Endothelial cell (in vitro differentiated cells): ENCODE results near the gene SOX15. TPM values are rescaled to one million over a fixed set of nuclear protein-coding genes. Genes with fewer than 3 reads are reported as not detected.
"Not testable (repeated sequence)": the region's sequence is repeated elsewhere in the genome, so short reads cannot be mapped to it uniquely, and the experiment has no call there.

Experiments
- DNase-seq: peaks from one replicate; pipeline ENCODE4 v3.0.0; 2021; ENCODE audit warnings: low spot score
- H3K27ac Mint-ChIP-seq: one replicate; pipeline ENCODE4 v1.8.0; 2021; ENCODE audit warnings: mixed read lengths, inconsistent platforms; ENCODE audit not compliant: unreplicated experiment
- H3K27me3 Mint-ChIP-seq: one replicate; pipeline ENCODE4 v1.8.0; 2021; ENCODE audit warnings: mild to moderate bottlenecking, moderate library complexity, mixed read lengths, inconsistent platforms; ENCODE audit not compliant: unreplicated experiment
- H3K36me3 Mint-ChIP-seq: one replicate; pipeline ENCODE4 v1.8.0; 2021; ENCODE audit warnings: mild to moderate bottlenecking, low read depth, mixed read lengths, inconsistent platforms; ENCODE audit not compliant: unreplicated experiment
- H3K4me1 Mint-ChIP-seq: one replicate; pipeline ENCODE4 v1.8.0; 2021; ENCODE audit warnings: mild to moderate bottlenecking, mixed read lengths, inconsistent platforms; ENCODE audit not compliant: unreplicated experiment
- H3K4me3 Mint-ChIP-seq: one replicate; pipeline ENCODE4 v1.8.0; 2021; ENCODE audit warnings: mild to moderate bottlenecking, mixed read lengths, inconsistent platforms; ENCODE audit not compliant: unreplicated experiment
- H3K9me3 Mint-ChIP-seq: one replicate; pipeline ENCODE4 v1.8.0; 2021; ENCODE audit warnings: mixed read lengths, inconsistent platforms; ENCODE audit not compliant: unreplicated experiment
- CTCF ChIP-seq: fragments of 200-600 bp; sonication (generic); IDR thresholded peaks from one replicate; pipeline ENCODE4 v1.5.0; 2021; ENCODE audit warnings: antibody characterized with exemption; ENCODE audit not compliant: unreplicated experiment
- total RNA-seq: library from RNA; stranded (reverse); fragmentation: NEBNext Ultra II Directional; extraction: Animal tissue kit (Norgen Biotek cat#: 25700); gene quantifications from one replicate; pipeline ENCODE4 v1.2.1, GENCODE V29; 2021; ENCODE audit not compliant: unreplicated experiment

SOX15 gene
- total RNA-seq, 1 donor from 2014 or later = 1.3 TPM

- no peaks in the 10 kb centered on the region for H3K27me3 Mint-ChIP-seq
- no peak overlapping the region for H3K27ac Mint-ChIP-seq
- peaks cover 24% of the 10 kb centered on the region for H3K4me1 Mint-ChIP-seq
- no peaks in the 10 kb centered on the region for H3K9me3 Mint-ChIP-seq
- H3K4me3 Mint-ChIP-seq = peak overlapping the region; percentile 43
- DNase-seq = no peak
- H3K36me3 Mint-ChIP-seq = peaks cover 4% of the 10 kb centered on the region
- TF ChIP-seq CTCF = no peak
Measured at GRCh38 chr17:7611635-7612293, 21.9 kb upstream of the SOX15 start.

GRCh38 chr17:7610641-7611040, 20.7 kb upstream of the SOX15 start:
- no peak overlapping the region for H3K27ac Mint-ChIP-seq
- H3K4me3 Mint-ChIP-seq = no peak overlapping the region
- peaks cover 24% of the 10 kb centered on the region for H3K4me1 Mint-ChIP-seq
- H3K27me3 Mint-ChIP-seq = no peaks in the 10 kb centered on the region
- peaks cover 8% of the 10 kb centered on the region for H3K36me3 Mint-ChIP-seq
- no peak for TF ChIP-seq CTCF
- no peaks in the 10 kb centered on the region for H3K9me3 Mint-ChIP-seq
- DNase-seq = no peak

- Mint-ChIP-seq H3K4me1 (peaks cover 3% of the 10 kb centered on the region), H3K9me3 (no peaks in the 10 kb centered on the region), H3K27me3 (no peaks in the 10 kb centered on the region), H3K27ac (no peak overlapping the region), H3K4me3 (no peak overlapping the region), H3K36me3 (peaks cover 29% of the 10 kb centered on the region)
- TF ChIP-seq CTCF = no peak
- no peak for DNase-seq
Measured at GRCh38 chr17:7606280-7606679, 16.4 kb upstream of the SOX15 start.

GRCh38 chr17:7597561-7597960, 7.7 kb upstream of the SOX15 start:
- DNase-seq, H3K4me3 Mint-ChIP-seq, H3K4me1 Mint-ChIP-seq, H3K9me3 Mint-ChIP-seq, H3K27me3 Mint-ChIP-seq, H3K27ac Mint-ChIP-seq: not testable (repeated sequence)
- peaks cover 45% of the 10 kb centered on the region for H3K36me3 Mint-ChIP-seq

GRCh38 chr17:7593296-7593695, 3.4 kb upstream of the SOX15 start:
- no peak for DNase-seq
- no peak for TF ChIP-seq CTCF
- no peaks in the 10 kb centered on the region for H3K4me1 Mint-ChIP-seq
- H3K4me3 Mint-ChIP-seq = peak overlapping the region; percentile 59
- H3K9me3 Mint-ChIP-seq = no peaks in the 10 kb centered on the region
- H3K27me3 Mint-ChIP-seq = peaks cover 4% of the 10 kb centered on the region
- peaks cover 44% of the 10 kb centered on the region for H3K36me3 Mint-ChIP-seq
- peak overlapping the region; percentile 44 for H3K27ac Mint-ChIP-seq
